ENCODE data around the gene ENTPD1. TPM values are rescaled to one million over a fixed set of nuclear protein-coding genes. Genes with fewer than 3 reads are reported as not detected.
"Not testable (repeated sequence)": the region's sequence is repeated elsewhere in the genome, so short reads cannot be mapped to it uniquely, and the experiment has no call there.

ENTPD1 gene
- total RNA-seq, 1 donor from 2014 or later: 0.95 TPM

DNA sequence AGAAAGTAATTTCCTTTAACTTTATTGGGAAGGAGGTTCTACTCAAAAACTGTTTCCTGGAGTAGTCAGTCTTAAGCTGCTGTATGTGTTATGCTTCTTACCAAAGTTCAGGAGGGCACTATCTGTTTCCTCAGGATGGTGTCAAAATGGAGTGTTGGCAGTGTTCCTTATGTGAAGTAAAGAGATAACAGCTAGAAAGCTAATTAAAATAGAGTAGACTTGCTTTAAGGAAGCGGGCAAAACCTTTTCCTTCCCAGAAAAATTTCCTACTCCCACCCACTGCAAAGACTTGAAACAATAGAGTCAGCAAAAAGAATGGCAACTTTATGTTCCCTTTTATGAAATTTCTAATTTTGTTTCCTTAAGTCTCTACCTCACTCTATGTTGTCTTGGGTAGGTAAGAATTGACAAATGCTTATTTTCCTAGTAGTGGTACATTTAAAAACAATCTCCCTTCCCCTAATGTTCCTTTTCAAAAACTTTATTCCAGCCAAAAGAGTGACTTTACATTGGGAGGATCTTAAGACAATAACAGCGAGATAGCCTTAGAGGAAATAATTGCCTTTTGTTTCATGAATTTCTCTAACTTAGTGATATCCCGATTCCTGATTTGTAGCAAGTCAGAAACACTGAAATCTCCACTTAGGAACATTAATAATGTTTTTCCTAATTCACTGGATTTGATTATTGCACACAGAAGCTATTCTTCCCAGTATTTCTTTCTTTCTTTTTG, 26.5 kb upstream of the ENTPD1 start:
- DNase-seq (ENCODE audit: low read depth): no peak
- peaks cover 3% of the 10 kb centered on the region for H3K9me3 Mint-ChIP-seq (ENCODE audit: unreplicated experiment)
- no peaks in the 10 kb centered on the region for H3K4me1 Mint-ChIP-seq (ENCODE audit: low read depth, unreplicated experiment)
- Histone ChIP-seq H3K4me2 (ENCODE audit: low read length) (no peak overlapping the region), H3K9me3 (ENCODE audit: insufficient read depth, low read depth, low read length) (no peaks in the 10 kb centered on the region), H3K79me2 (ENCODE audit: insufficient read depth, low read length) (no peaks in the 10 kb centered on the region), H2AFZ (ENCODE audit: low read depth, low read length) (no peak overlapping the region), H3K27me3 (ENCODE audit: insufficient read depth, low read length) (no peaks in the 10 kb centered on the region), H3K4me3 (ENCODE audit: insufficient read depth, low read depth, low read length) (no peak overlapping the region), H3K36me3 (ENCODE audit: insufficient read depth, low read length) (no peaks in the 10 kb centered on the region), H3K27ac (ENCODE audit: low read depth, low read length) (no peak overlapping the region), H3K4me1 (ENCODE audit: insufficient read depth, low read length) (no peaks in the 10 kb centered on the region), H3K9ac (ENCODE audit: low read length) (no peak overlapping the region), H4K20me1 (ENCODE audit: insufficient read depth, low read length) (no peaks in the 10 kb centered on the region)
- no peak for TF ChIP-seq EZH2 (IDR thresholded peaks at IDR 0.05; ENCODE audit: insufficient read depth, low read length)
- TF ChIP-seq, protein P1, sequence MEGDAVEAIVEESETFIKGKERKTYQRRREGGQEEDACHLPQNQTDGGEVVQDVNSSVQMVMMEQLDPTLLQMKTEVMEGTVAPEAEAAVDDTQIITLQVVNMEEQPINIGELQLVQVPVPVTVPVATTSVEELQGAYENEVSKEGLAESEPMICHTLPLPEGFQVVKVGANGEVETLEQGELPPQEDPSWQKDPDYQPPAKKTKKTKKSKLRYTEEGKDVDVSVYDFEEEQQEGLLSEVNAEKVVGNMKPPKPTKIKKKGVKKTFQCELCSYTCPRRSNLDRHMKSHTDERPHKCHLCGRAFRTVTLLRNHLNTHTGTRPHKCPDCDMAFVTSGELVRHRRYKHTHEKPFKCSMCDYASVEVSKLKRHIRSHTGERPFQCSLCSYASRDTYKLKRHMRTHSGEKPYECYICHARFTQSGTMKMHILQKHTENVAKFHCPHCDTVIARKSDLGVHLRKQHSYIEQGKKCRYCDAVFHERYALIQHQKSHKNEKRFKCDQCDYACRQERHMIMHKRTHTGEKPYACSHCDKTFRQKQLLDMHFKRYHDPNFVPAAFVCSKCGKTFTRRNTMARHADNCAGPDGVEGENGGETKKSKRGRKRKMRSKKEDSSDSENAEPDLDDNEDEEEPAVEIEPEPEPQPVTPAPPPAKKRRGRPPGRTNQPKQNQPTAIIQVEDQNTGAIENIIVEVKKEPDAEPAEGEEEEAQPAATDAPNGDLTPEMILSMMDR (IDR thresholded peaks at IDR 0.05; ENCODE audit: insufficient read depth, low read depth, low read length): no peak
- no peaks in the 10 kb centered on the region for H3K27me3 Mint-ChIP-seq (ENCODE audit: low read depth, unreplicated experiment)
- H3K36me3 Mint-ChIP-seq (ENCODE audit: low read depth, unreplicated experiment): peaks cover 1% of the 10 kb centered on the region
- no peak overlapping the region for H3K4me3 Mint-ChIP-seq (ENCODE audit: unreplicated experiment)
- H3K27ac Mint-ChIP-seq (ENCODE audit: unreplicated experiment): no peak overlapping the region
- FAIRE-seq: no peak

DNA sequence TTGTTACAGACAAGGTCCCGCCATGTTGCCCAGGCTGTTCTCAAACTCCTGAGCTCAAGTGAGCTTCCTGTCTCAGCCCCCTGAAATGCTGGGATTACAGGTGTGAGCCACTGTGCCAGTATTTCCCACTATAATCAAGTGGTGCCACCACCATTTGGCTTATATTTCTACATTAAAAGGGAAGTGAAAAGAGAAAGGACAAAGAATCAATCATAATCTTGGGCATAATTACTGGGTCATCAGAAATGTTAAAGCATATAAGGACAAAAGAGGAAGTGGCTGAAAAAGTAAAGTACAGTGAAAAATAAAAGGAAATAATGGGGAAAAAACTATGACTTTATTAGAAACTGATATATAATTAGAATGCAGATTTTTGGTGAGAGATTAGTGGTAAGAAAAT, 25.7 kb upstream of the ENTPD1 start:
- Histone ChIP-seq H3K4me3 (ENCODE audit: insufficient read depth, low read depth, low read length) (no peak overlapping the region), H3K36me3 (ENCODE audit: insufficient read depth, low read length) (no peaks in the 10 kb centered on the region), H3K4me1 (ENCODE audit: insufficient read depth, low read length) (no peaks in the 10 kb centered on the region), H3K27me3 (ENCODE audit: insufficient read depth, low read length) (no peaks in the 10 kb centered on the region), H3K9ac (ENCODE audit: low read length) (no peak overlapping the region), H3K9me3 (ENCODE audit: insufficient read depth, low read depth, low read length) (no peaks in the 10 kb centered on the region), H3K79me2 (ENCODE audit: insufficient read depth, low read length) (no peaks in the 10 kb centered on the region), H3K4me2 (ENCODE audit: low read length) (no peak overlapping the region), H3K27ac (ENCODE audit: low read depth, low read length) (no peak overlapping the region), H2AFZ (ENCODE audit: low read depth, low read length) (no peak overlapping the region), H4K20me1 (ENCODE audit: insufficient read depth, low read length) (no peaks in the 10 kb centered on the region)
- Mint-ChIP-seq H3K27me3 (ENCODE audit: low read depth, unreplicated experiment) (no peaks in the 10 kb centered on the region), H3K4me3 (ENCODE audit: unreplicated experiment) (no peak overlapping the region), H3K36me3 (ENCODE audit: low read depth, unreplicated experiment) (peaks cover 1% of the 10 kb centered on the region), H3K9me3 (ENCODE audit: unreplicated experiment) (peaks cover 3% of the 10 kb centered on the region), H3K27ac (ENCODE audit: unreplicated experiment) (no peak overlapping the region), H3K4me1 (ENCODE audit: low read depth, unreplicated experiment) (no peaks in the 10 kb centered on the region)
- TF ChIP-seq EZH2 (IDR thresholded peaks at IDR 0.05; ENCODE audit: insufficient read depth, low read length): no peak
- DNase-seq (ENCODE audit: low read depth) (no peak), FAIRE-seq (no peak)

DNA sequence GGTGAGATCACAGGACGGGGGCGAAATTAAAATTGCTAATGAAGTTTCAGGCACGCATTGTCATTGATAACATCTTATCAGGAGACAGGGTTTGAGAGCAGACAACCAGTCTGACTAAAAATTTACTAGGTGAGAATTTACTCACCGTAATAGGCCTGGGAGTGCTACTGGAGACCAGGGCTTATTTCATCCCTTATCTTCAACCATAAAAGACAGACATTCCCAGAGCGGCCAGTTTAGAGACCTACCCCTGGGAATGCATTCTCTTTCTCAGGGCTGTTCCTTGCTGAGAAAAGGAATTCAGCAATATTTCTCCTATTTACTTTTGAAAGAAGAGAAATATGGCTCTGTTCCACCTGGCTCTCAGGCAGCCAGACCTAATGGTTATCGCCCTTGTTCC, 23.1 kb upstream of the ENTPD1 start:
- H3K27ac ChIP-seq (ENCODE audit: low read depth, low read length); H3K27me3 Mint-ChIP-seq (ENCODE audit: low read depth, unreplicated experiment); H3K4me1 ChIP-seq (ENCODE audit: insufficient read depth, low read length); H3K4me2 ChIP-seq (ENCODE audit: low read length); H3K4me3 Mint-ChIP-seq (ENCODE audit: unreplicated experiment); H3K4me1 Mint-ChIP-seq (ENCODE audit: low read depth, unreplicated experiment); H3K79me2 ChIP-seq (ENCODE audit: insufficient read depth, low read length); H3K36me3 Mint-ChIP-seq (ENCODE audit: low read depth, unreplicated experiment); H3K9me3 Mint-ChIP-seq (ENCODE audit: unreplicated experiment); H3K27ac Mint-ChIP-seq (ENCODE audit: unreplicated experiment); H3K27me3 ChIP-seq (ENCODE audit: insufficient read depth, low read length); H3K36me3 ChIP-seq (ENCODE audit: insufficient read depth, low read length); DNase-seq (ENCODE audit: low read depth); H4K20me1 ChIP-seq (ENCODE audit: insufficient read depth, low read length); H2AFZ ChIP-seq (ENCODE audit: low read depth, low read length); FAIRE-seq; H3K9me3 ChIP-seq (ENCODE audit: insufficient read depth, low read depth, low read length); H3K9ac ChIP-seq (ENCODE audit: low read length); H3K4me3 ChIP-seq (ENCODE audit: insufficient read depth, low read depth, low read length): not testable (repeated sequence)
